NCI-H748 (cell line): Measurements from ENCODE around the gene LSS.
"Not testable (repeated sequence)": the region's sequence is repeated elsewhere in the genome, so short reads cannot be mapped to it uniquely, and the experiment has no call there.

Source experiments
- DNase-seq: peaks from one replicate; lab custom pipeline; 2025; ENCODE audit not compliant: unreplicated experiment; lab: John Stamatoyannopoulos, UW

The LSS gene

GRCh38 chr21:46206163-46207005 lies 22.2 kb downstream of the LSS start:
- DNase-seq = no peak

GRCh38 chr21:46205766-46206162 lies 22.8 kb downstream of the LSS start:
- no peak for DNase-seq

GRCh38 chr21:46205166-46205565 lies 23.4 kb downstream of the LSS start:
- DNase-seq = no peak

GRCh38 chr21:46203203-46203600 lies 25.4 kb downstream of the LSS start:
- no peak for DNase-seq

GRCh38 chr21:46202592-46203202 lies 25.9 kb downstream of the LSS start:
- DNase-seq = no peak

GRCh38 chr21:46200877-46201803 lies 27.4 kb downstream of the LSS start:
- DNase-seq = not testable (repeated sequence)

GRCh38 chr21:46199436-46200373 lies 28.9 kb downstream of the LSS start:
- no peak for DNase-seq

- DNase-seq = no peak
Measured at GRCh38 chr21:46196733-46197132, 31.8 kb downstream of the LSS start.

- DNase-seq = no peak
Measured at GRCh38 chr21:46195595-46196195, 32.9 kb downstream of the LSS start.

- no peak for DNase-seq
Measured at GRCh38 chr21:46194374-46195334, 33.9 kb downstream of the LSS start.

GRCh38 chr21:46193829-46194373 lies 34.7 kb downstream of the LSS start:
- DNase-seq = no peak

- no peak for DNase-seq
Measured at GRCh38 chr21:46191686-46192575, 36.6 kb downstream of the LSS start.

- DNase-seq = no peak
Measured at GRCh38 chr21:46191257-46191685, 37.3 kb downstream of the LSS start.

- DNase-seq = no peak
Measured at GRCh38 chr21:46190491-46191131, 38.0 kb downstream of the LSS start.

GRCh38 chr21:46189959-46190490 lies 38.5 kb downstream of the LSS start:
- no peak for DNase-seq

GRCh38 chr21:46189213-46189958 lies 39.2 kb downstream of the LSS start:
- no peak for DNase-seq
